CD8-positive, alpha-beta memory T cell (primary cell): Measurements from ENCODE around the gene KIF3A. TPM values are rescaled to one million over a fixed set of nuclear protein-coding genes. Genes with fewer than 3 reads are reported as not detected.
A peak's percentile ranks its signal among the peaks of the same experiment; 100 is the strongest.

ENCODE experiments used
- CTCF ChIA-PET: fragments of 350-600 bp; sonication (Branson Sonifier 250); formaldehyde crosslinking; loops from one replicate; lab custom pipeline; 2021; ENCODE audit warnings: antibody characterized with exemption; lab: Charles Lee
- POLR2A ChIA-PET: fragments of 350-600 bp; sonication (Branson Sonifier 250); formaldehyde crosslinking; loops from one replicate; lab custom pipeline; 2021; ENCODE audit warnings: antibody characterized with exemption; lab: Charles Lee
- DNase-seq, 5 donors: peaks; one replicate each; pipeline versions ENCODE4 v3.0.0 to v3.0.0-alpha.2; 2020 to 2022; ENCODE audit warnings: mixed read lengths in 1 of 5
- H3K27ac ChIP-seq: one replicate; pipeline ENCODE4 v1.7.0; 2013; ENCODE audit warnings: low read depth, mild to moderate bottlenecking, low read length, moderate library complexity
- H3K27me3 ChIP-seq: 2 replicates; pipeline ENCODE4 v1.7.0; 2013; ENCODE audit warnings: low read length, mild to moderate bottlenecking; ENCODE audit not compliant: insufficient read depth, poor library complexity, severe bottlenecking
- H3K36me3 ChIP-seq: 2 replicates; pipeline ENCODE4 v1.7.0; 2013; ENCODE audit warnings: mild to moderate bottlenecking, low read length, moderate library complexity; ENCODE audit not compliant: insufficient read depth
- H3K4me1 ChIP-seq: 2 replicates; pipeline ENCODE4 v1.7.0; 2013; ENCODE audit warnings: mild to moderate bottlenecking, low read length, moderate library complexity; ENCODE audit not compliant: insufficient read depth
- H3K4me3 ChIP-seq: 2 replicates; pipeline ENCODE4 v1.7.0; 2013; ENCODE audit warnings: mild to moderate bottlenecking, low read length
- H3K9me3 ChIP-seq: 2 replicates; pipeline ENCODE4 v1.7.0; 2013; ENCODE audit warnings: mild to moderate bottlenecking, low read length
- H3K27ac Mint-ChIP-seq, 8 donors: one replicate each; pipeline ENCODE4 v1.8.0; 2020 to 2021; ENCODE audit warnings: mixed read lengths in 8 of 8, mild to moderate bottlenecking in 6 of 8, inconsistent platforms in 3 of 8, moderate library complexity in 3 of 8
- H3K27me3 Mint-ChIP-seq, 2 donors: one replicate each; pipeline ENCODE4 v1.8.0; 2020 to 2021; ENCODE audit warnings: mixed read lengths in 2 of 2, mild to moderate bottlenecking in 1 of 2, moderate library complexity in 1 of 2
- H3K36me3 Mint-ChIP-seq, 3 donors: one replicate each; pipeline ENCODE4 v1.8.0; 2020 to 2021; ENCODE audit warnings: mixed read lengths in 3 of 3, inconsistent platforms in 1 of 3, mild to moderate bottlenecking in 1 of 3
- H3K4me1 Mint-ChIP-seq, 3 donors: one replicate each; pipeline ENCODE4 v1.8.0; 2020 to 2021; ENCODE audit warnings: mixed read lengths in 3 of 3, inconsistent platforms in 1 of 3, mild to moderate bottlenecking in 1 of 3
- H3K4me3 Mint-ChIP-seq, 7 donors: one replicate each; pipeline ENCODE4 v1.8.0; 2020 to 2021; ENCODE audit warnings: mixed read lengths in 7 of 7, mild to moderate bottlenecking in 6 of 7, moderate library complexity in 4 of 7, inconsistent platforms in 2 of 7
- H3K9me3 Mint-ChIP-seq, 5 donors: one replicate each; pipeline ENCODE4 v1.8.0; 2020 to 2022; ENCODE audit warnings: mixed read lengths in 5 of 5, mild to moderate bottlenecking in 3 of 5, moderate library complexity in 2 of 5, inconsistent platforms in 1 of 5
- polyA plus RNA-seq: library from polyadenylated mRNA; unstranded; fragments of 300-500 nt; fragmentation: Illumina TruSeq; gene quantifications from one replicate; pipeline ENCODE4 v1.2.3, GENCODE V29; 2021
- total RNA-seq, 2 experiments: library from RNA; stranded (reverse); gene quantifications; one replicate each; pipeline ENCODE4 v1.2.3, GENCODE V29; 2021

The KIF3A gene
- total and polyA plus RNA-seq, 3 experiments from 2014 or later, result 15.9 to 23.3 (median 21.1) TPM

DNA sequence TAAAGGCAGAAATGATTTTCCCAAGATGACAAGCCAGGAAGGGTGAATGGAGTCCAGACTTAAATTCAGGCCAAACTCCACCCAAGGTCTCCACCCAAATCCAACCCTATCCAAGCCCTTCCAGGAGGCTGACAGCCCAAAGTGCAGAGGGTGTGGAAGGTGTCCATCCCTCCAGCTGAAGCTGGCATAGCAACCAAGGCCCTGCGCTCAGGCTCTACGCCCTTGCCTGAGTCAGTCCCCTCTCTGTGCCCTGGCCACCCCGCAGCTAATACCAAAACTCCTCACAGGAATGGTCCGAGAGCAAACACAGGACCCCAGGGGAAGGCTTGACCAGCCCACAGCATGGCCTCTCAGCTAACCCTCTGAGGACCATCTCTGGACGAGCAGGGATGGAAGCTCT, 37.5 kb upstream of the KIF3A start:
- H3K27ac ChIP-seq, result peak overlapping the region; percentile 17
- peak overlapping the region in 2 of 7 donors; percentile 50 to 67 for H3K4me3 Mint-ChIP-seq
- H3K9me3 Mint-ChIP-seq, result no peaks in the 10 kb centered on the region
- H3K36me3 Mint-ChIP-seq, result no peaks in the 10 kb centered on the region
- peaks cover 15 to 39% (median 23%) of the 10 kb centered on the region in 3 donors for H3K4me1 Mint-ChIP-seq
- ChIA-PET POLR2A (no interaction called here), CTCF (interaction anchor here (1.1 to 1.5 kb wide), 2 partner anchors 8 to 45 kb away, joined by 3 to 4 read pairs; no protein-coding TSS in a partner anchor)
- H3K9me3 ChIP-seq, result no peaks in the 10 kb centered on the region
- H3K36me3 ChIP-seq, result no peaks in the 10 kb centered on the region
- H3K4me3 ChIP-seq, result no peak overlapping the region
- peaks cover 15% of the 10 kb centered on the region for H3K4me1 ChIP-seq
- H3K27me3 Mint-ChIP-seq, result no peaks in the 10 kb centered on the region
- no peak overlapping the region for H3K27ac Mint-ChIP-seq
- H3K27me3 ChIP-seq, result no peaks in the 10 kb centered on the region
- DNase-seq, result no peak

GRCh38 chr5:132774406-132774805, 37.1 kb upstream of the KIF3A start:
- H3K27me3 ChIP-seq, result no peaks in the 10 kb centered on the region
- Mint-ChIP-seq H3K27me3 (no peaks in the 10 kb centered on the region), H3K4me3 (peak overlapping the region in 1 of 7 donors; percentile 67), H3K36me3 (no peaks in the 10 kb centered on the region), H3K4me1 (peaks cover 15 to 35% (median 20%) of the 10 kb centered on the region in 3 donors), H3K27ac (no peak overlapping the region), H3K9me3 (no peaks in the 10 kb centered on the region)
- CTCF ChIA-PET, result interaction anchor here (1.5 kb wide), 1 partner anchor 46 kb away, joined by 3 read pairs; no protein-coding TSS in a partner anchor
- POLR2A ChIA-PET, result no interaction called here
- peaks cover 15% of the 10 kb centered on the region for H3K4me1 ChIP-seq
- no peak for DNase-seq
- no peaks in the 10 kb centered on the region for H3K9me3 ChIP-seq
- H3K36me3 ChIP-seq, result no peaks in the 10 kb centered on the region
- no peak overlapping the region for H3K4me3 ChIP-seq
- peak overlapping the region; percentile 17 for H3K27ac ChIP-seq

DNA sequence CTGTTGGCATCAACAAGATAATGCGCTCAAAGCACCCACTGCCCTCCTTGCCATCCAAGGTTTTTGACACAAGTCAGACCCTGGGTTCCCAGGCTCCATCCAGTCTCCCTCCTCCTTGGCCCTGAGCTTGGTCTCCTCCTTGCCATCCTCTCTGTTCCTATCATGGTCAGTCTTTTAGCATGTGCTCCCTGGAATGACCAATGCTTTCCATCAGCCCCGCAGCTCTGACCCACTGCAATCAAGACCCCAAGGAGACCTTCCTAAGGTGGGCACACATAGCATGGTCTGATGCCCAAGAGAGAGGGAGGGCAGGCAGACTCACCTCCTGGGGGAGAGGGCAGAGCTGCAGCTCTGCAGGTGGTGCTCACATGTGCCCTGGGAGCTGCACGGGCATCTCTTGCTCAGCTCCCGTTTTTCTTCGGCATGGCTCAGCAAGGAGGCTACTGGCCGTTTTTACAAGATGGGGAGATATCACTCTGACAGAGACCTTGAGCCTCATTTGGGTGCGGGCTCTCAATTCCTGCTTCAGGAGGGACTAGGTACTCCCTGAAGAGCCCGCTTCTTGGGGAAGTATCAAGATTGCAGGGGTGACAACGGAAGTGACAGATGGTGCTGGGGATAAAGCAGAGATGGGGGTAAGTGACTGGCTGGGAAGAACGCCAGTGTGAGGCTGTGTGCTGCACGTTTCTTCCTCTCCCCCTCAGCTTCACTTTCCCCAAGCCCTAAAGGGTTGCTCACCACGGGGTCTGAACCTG, 36.4 kb upstream of the KIF3A start:
- peaks cover 15 to 32% (median 20%) of the 10 kb centered on the region in 3 donors for H3K4me1 Mint-ChIP-seq

DNA sequence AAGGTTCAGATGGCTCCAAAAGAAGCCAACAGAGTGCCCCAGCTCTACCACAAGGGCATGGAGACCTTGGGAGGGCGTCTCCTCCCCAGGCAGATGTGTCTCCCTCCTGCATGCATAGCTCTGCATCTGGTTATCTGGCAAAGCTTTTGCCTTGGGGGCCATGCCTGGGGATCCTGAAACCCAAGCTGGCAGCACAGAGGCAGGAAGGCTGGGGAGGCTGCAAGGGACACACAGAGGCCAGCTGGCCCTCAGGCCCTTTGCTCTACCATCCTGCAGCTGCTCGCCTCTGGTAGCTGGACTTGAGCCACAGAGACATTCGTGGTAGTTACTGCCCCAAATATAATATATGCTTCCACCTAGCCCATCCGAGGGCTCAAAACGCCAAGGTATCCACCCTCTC, 35.8 kb upstream of the KIF3A start:
- Mint-ChIP-seq H3K36me3 (no peaks in the 10 kb centered on the region), H3K27ac (peak overlapping the region in 1 of 8 donors; percentile 43), H3K9me3 (no peaks in the 10 kb centered on the region), H3K4me3 (no peak overlapping the region), H3K4me1 (peaks cover 11 to 28% (median 16%) of the 10 kb centered on the region in 3 donors), H3K27me3 (no peaks in the 10 kb centered on the region)
- DNase-seq, result peak in 1 of 5 donors; percentile 38
- no peak overlapping the region for H3K4me3 ChIP-seq
- no peak overlapping the region for H3K27ac ChIP-seq
- H3K4me1 ChIP-seq, result peaks cover 13% of the 10 kb centered on the region
- CTCF ChIA-PET, result interaction anchor here (1.0 kb wide), 1 partner anchor 26 kb away, joined by 3 read pairs; the partner anchor contains the start of gene CCNI2
- no peaks in the 10 kb centered on the region for H3K27me3 ChIP-seq
- H3K9me3 ChIP-seq, result no peaks in the 10 kb centered on the region
- H3K36me3 ChIP-seq, result no peaks in the 10 kb centered on the region
- POLR2A ChIA-PET, result no interaction called here

More for the DNA sequence above, 36.4 kb upstream of the KIF3A start:
- Histone ChIP-seq H3K9me3 (no peaks in the 10 kb centered on the region), H3K36me3 (no peaks in the 10 kb centered on the region), H3K4me1 (peaks cover 15% of the 10 kb centered on the region), H3K4me3 (no peak overlapping the region), H3K27me3 (no peaks in the 10 kb centered on the region), H3K27ac (peak overlapping the region; percentile 6)
- Mint-ChIP-seq H3K9me3 (no peaks in the 10 kb centered on the region), H3K27me3 (no peaks in the 10 kb centered on the region), H3K4me3 (peak overlapping the region in 3 of 7 donors; percentile 9 to 27 (median 17)), H3K36me3 (no peaks in the 10 kb centered on the region), H3K27ac (peak overlapping the region in 2 of 8 donors; percentile 43 to 75)
- POLR2A ChIA-PET, result no interaction called here
- DNase-seq, result peak in 1 of 5 donors; percentile 16
- CTCF ChIA-PET, result interaction anchor here (1.0 to 1.5 kb wide), 2 partner anchors 26 to 46 kb away, joined by 3 read pairs; partner anchors contain the start of gene CCNI2

GRCh38 chr5:132772291-132773070, 35.1 kb upstream of the KIF3A start:
- Mint-ChIP-seq H3K27ac (peak overlapping the region in 2 of 8 donors; percentile 14 to 22), H3K4me3 (peak overlapping the region in 1 of 7 donors; percentile 13), H3K36me3 (no peaks in the 10 kb centered on the region), H3K9me3 (no peaks in the 10 kb centered on the region), H3K4me1 (peaks cover 7 to 23% (median 11%) of the 10 kb centered on the region in 3 donors), H3K27me3 (no peaks in the 10 kb centered on the region)
- Histone ChIP-seq H3K36me3 (no peaks in the 10 kb centered on the region), H3K27ac (no peak overlapping the region), H3K27me3 (no peaks in the 10 kb centered on the region), H3K4me1 (peaks cover 7% of the 10 kb centered on the region), H3K9me3 (no peaks in the 10 kb centered on the region), H3K4me3 (no peak overlapping the region)
- POLR2A ChIA-PET, result no interaction called here
- DNase-seq, result peak in 1 of 5 donors; percentile 33
- CTCF ChIA-PET, result no interaction called here

DNA sequence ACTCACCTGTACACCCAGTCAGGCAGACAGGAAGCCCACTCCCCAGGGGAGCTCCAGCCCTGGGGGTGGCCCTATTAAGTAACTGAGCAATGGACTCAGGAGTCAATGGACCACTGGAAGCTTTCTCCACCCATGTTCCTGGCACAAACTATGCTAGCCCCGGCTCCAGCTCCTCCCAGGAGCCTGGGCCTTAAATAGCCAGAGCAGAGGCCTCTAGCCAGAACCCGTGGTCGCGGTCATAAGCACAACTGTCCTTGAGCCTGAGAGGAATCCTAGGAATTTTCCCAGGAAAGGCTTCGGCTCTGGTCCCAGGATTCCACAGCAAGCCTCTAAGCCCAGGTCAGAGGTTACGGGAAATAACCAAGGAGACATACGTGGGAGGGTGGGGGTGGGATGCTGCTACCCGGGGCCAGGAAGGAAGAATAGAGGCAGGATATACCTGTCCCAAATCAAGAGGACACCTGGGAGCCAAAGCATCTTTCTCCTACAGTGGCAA, 34.2 kb upstream of the KIF3A start:
- ChIA-PET POLR2A (no interaction called here), CTCF (interaction anchor here (0.7 kb wide), 1 partner anchor 49 kb away, joined by 3 read pairs; no protein-coding TSS in a partner anchor)
- Histone ChIP-seq H3K27ac (no peak overlapping the region), H3K9me3 (no peaks in the 10 kb centered on the region), H3K27me3 (no peaks in the 10 kb centered on the region), H3K4me1 (peaks cover 5% of the 10 kb centered on the region), H3K36me3 (no peaks in the 10 kb centered on the region), H3K4me3 (no peak overlapping the region)
- Mint-ChIP-seq H3K27ac (peak overlapping the region in 2 of 8 donors; percentile 17 to 78), H3K27me3 (no peaks in the 10 kb centered on the region), H3K4me1 (peaks cover 9 to 23% (median 11%) of the 10 kb centered on the region in 3 donors), H3K36me3 (no peaks in the 10 kb centered on the region), H3K9me3 (no peaks in the 10 kb centered on the region), H3K4me3 (peak overlapping the region in 1 of 7 donors; percentile 49)
- peak in 1 of 5 donors; percentile 39 for DNase-seq

GRCh38 chr5:132770476-132771159, 33.3 kb upstream of the KIF3A start:
- no peaks in the 10 kb centered on the region for H3K9me3 ChIP-seq
- Mint-ChIP-seq H3K27ac (no peak overlapping the region), H3K36me3 (no peaks in the 10 kb centered on the region)

More at GRCh38 chr5:132770476-132771159, 33.3 kb upstream of the KIF3A start:
- CTCF ChIA-PET, result interaction anchor here (0.7 kb wide), 1 partner anchor 50 kb away, joined by 3 read pairs; no protein-coding TSS in a partner anchor
- Histone ChIP-seq H3K4me1 (no peaks in the 10 kb centered on the region), H3K36me3 (no peaks in the 10 kb centered on the region), H3K27ac (no peak overlapping the region), H3K4me3 (no peak overlapping the region), H3K27me3 (no peaks in the 10 kb centered on the region)
- Mint-ChIP-seq H3K9me3 (no peaks in the 10 kb centered on the region), H3K4me1 (peaks cover 5 to 16% (median 5%) of the 10 kb centered on the region in 3 donors), H3K4me3 (peak overlapping the region in 1 of 7 donors; percentile 49), H3K27me3 (no peaks in the 10 kb centered on the region)
- peak in 1 of 5 donors; percentile 21 for DNase-seq
- POLR2A ChIA-PET, result no interaction called here
